ENCODE data around the gene WNT4. TPM values are rescaled to one million over a fixed set of nuclear protein-coding genes. Genes with fewer than 3 reads are reported as not detected.
A peak's percentile ranks its signal among the peaks of the same experiment; 100 is the strongest.

WNT4 gene
- polyA plus RNA-seq, 6 donors from 2014 or later = 0.32 TPM; not detected in 5

DNA sequence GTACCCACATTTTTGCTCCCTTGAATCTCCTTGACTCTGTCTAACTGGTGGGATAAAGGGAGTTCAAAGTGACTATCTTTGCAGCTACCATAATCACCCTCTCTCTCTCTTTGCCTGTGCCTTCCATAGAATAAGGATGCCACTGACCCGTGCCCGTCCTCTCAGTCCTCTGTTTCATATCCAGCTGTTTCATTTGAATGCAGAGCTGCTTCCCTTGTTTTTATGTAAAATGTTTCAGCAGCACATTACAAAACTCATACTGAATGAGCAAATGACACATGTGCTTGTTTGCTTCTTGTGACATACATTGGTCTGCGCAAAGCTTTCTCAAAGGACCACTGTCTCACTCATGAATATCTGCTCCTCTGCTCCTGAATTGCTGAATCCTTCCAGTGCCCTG, 52.0 kb downstream of the WNT4 start:
- no peak for ATAC-seq (ENCODE audit: low read depth in 2 of 2)
- DNase-seq = no peak
- Mint-ChIP-seq H3K36me3 (peaks cover 8 to 25% of the 10 kb centered on the region in 2 donors), H3K9me3 (no peaks in the 10 kb centered on the region), H3K4me1 (peaks cover 62 to 69% (median 67%) of the 10 kb centered on the region in 3 donors), H3K27ac (peak overlapping the region in 3 of 6 donors; percentile 6 to 86 (median 86)), H3K27me3 (no peaks in the 10 kb centered on the region), H3K4me3 (peak overlapping the region in 5 of 8 donors; percentile 3 to 68 (median 25))

DNA sequence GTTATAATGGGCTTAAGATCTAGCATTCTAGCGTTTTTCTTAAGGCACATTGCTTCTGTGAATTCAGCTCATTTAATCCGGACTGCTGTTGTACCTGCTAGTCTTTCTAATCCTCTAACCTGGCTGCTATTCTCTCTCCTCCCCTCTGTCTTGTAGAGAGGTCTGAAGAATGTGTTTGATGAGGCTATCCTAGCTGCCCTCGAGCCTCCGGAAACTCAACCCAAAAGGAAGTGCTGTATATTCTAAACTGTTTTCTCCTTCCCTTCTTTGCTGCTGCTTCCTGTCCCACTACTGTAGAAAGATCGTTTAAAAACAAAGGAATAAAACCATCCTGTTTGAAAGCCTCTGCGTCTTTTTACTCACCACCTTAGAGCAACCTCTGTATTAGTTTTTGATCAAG, 53.1 kb downstream of the WNT4 start:
- H3K4me3 Mint-ChIP-seq = peak overlapping the region; percentile 34 to 84 (median 72)
- H3K27ac Mint-ChIP-seq = peak overlapping the region; percentile 23 to 92 (median 68)
- no peaks in the 10 kb centered on the region for H3K27me3 Mint-ChIP-seq
- H3K9me3 Mint-ChIP-seq = no peaks in the 10 kb centered on the region
- DNase-seq = no peak
- H3K36me3 Mint-ChIP-seq = peaks cover 8 to 24% of the 10 kb centered on the region in 2 donors
- H3K4me1 Mint-ChIP-seq = peaks cover 61 to 76% (median 68%) of the 10 kb centered on the region in 3 donors
- ATAC-seq (ENCODE audit: low read depth in 2 of 2) = no peak

DNA sequence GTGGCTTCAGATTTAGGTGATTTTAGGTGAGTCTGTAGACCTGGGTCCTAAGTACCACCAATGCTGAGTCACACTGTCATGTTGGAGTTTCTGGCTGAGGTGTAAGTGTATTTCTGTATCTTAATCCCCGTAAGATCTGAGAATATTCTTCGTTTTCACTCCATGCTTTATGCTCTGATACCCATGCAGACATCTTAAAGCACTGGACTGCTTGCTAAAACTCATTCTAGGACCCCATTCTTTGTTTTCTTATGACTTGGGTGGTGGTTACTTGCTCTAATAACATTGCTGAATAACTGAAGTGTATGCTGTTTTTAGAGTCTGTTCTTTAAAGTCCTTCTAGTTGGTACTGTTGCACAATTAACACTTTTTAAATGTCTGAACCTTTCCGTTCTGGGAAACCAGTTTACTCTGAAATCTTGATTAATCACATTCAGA, 53.7 kb downstream of the WNT4 start:
- Mint-ChIP-seq H3K4me1 (peaks cover 58 to 83% (median 70%) of the 10 kb centered on the region in 3 donors), H3K27me3 (no peaks in the 10 kb centered on the region), H3K27ac (peak overlapping the region in 4 of 6 donors; percentile 20 to 86 (median 50)), H3K36me3 (peaks cover 8 to 26% of the 10 kb centered on the region in 2 donors), H3K4me3 (peak overlapping the region in 5 of 8 donors; percentile 56 to 81 (median 67)), H3K9me3 (no peaks in the 10 kb centered on the region)
- ATAC-seq (ENCODE audit: low read depth in 2 of 2) (no peak), DNase-seq (no peak)

DNA sequence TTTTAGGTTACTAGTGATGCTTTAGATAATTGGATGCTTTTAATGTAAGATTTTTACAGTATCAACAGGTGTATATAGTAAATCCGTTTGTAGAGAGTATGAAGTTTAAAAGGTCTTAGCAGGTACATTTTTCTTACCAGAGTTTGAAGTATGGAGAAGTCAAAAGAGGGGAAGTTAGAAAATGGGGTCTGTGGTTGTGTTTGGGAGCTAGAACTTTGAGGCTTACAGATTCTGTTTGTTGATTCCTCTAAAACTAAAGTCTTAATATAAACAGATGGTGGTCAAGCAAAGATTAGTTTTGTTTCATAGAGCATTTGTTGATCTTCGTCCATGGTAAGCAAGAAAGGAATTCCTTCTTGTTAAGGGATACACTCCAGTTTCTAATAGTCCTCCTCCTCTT, 54.6 kb downstream of the WNT4 start:
- Mint-ChIP-seq H3K4me1 (peaks cover 60 to 82% (median 74%) of the 10 kb centered on the region in 3 donors), H3K4me3 (peak overlapping the region in 3 of 8 donors; percentile 13 to 67 (median 32)), H3K36me3 (peaks cover 8 to 21% of the 10 kb centered on the region in 2 donors), H3K27ac (peak overlapping the region in 5 of 6 donors; percentile 16 to 86 (median 44)), H3K27me3 (no peaks in the 10 kb centered on the region), H3K9me3 (no peaks in the 10 kb centered on the region)
- no peak for ATAC-seq (ENCODE audit: low read depth in 2 of 2)
- no peak for DNase-seq

DNA sequence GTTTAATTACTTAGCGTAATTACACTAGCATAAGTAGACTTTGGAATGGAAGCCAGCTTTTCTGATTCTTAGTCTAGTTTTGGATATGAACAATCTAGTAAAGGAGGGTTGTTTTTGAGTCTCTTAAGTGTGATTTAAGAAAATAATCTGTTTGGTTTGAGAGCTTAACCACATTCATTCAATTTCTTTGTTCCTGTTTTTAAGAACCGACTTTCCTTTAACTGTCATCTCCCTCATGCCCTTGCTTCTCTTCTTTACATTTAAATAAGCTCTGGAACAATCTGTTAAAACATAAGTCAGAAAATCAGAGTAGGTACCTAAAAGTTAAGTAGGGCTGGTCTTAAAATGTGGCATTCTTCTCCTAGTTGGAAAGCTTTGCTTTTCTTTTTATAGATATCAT, 62.7 kb downstream of the WNT4 start:
- peaks cover 48 to 74% (median 65%) of the 10 kb centered on the region in 3 donors for H3K4me1 Mint-ChIP-seq
- no peaks in the 10 kb centered on the region for H3K27me3 Mint-ChIP-seq
- ATAC-seq (ENCODE audit: low read depth in 2 of 2) = no peak
- H3K9me3 Mint-ChIP-seq = no peaks in the 10 kb centered on the region
- DNase-seq = no peak
- H3K4me3 Mint-ChIP-seq = peak overlapping the region in 3 of 8 donors; percentile 4 to 51 (median 24)
- peak overlapping the region in 1 of 6 donors; percentile 81 for H3K27ac Mint-ChIP-seq
- H3K36me3 Mint-ChIP-seq = peaks cover 30 to 31% of the 10 kb centered on the region in 2 donors

DNA sequence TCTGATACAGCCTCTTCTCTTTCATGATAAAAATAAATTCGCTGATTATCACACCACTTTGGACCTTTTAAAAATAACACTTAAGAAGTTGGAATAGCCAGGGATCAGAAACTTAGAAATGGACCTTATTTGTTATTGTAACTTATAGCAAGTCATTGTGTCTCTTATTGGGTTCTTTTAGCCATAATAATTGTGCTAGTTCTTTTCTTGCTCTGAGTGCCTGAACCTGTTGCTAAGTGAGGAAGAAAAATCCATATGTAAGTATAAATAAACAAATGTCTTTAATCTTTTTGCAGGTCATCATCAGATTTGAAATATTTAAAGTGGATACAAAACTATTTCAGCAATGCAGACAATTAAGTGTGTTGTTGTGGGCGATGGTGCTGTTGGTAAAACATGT, 64.8 kb downstream of the WNT4 start:
- DNase-seq (no peak), ATAC-seq (ENCODE audit: low read depth in 2 of 2) (no peak)
- Mint-ChIP-seq H3K9me3 (no peaks in the 10 kb centered on the region), H3K4me3 (peak overlapping the region in 4 of 8 donors; percentile 2 to 67 (median 47)), H3K36me3 (peaks cover 24 to 31% of the 10 kb centered on the region in 2 donors), H3K4me1 (peaks cover 58 to 80% (median 64%) of the 10 kb centered on the region in 3 donors), H3K27ac (peak overlapping the region in 4 of 6 donors; percentile 3 to 81 (median 48)), H3K27me3 (no peaks in the 10 kb centered on the region)

DNA sequence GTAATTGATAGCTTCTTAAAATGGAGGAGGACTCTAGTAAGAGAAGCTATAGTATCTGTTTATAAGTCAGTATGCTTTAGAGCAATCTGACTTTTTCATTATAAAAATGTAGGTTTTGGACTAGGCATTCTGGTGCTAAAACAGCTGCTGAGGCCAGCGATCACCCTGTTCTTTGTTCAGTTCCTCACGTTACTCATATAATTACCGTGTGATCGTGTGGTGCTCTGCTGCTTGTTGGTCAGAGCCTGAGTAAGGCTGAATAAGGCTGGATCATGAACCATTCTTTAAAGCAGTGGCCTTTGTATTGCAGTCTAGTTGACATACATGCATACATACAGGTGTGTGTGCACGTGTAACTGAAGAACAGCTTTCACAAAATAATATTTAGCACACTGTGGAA, 65.2 kb downstream of the WNT4 start:
- ATAC-seq (ENCODE audit: low read depth in 2 of 2) (no peak), DNase-seq (no peak)
- Mint-ChIP-seq H3K4me1 (peaks cover 58 to 84% (median 64%) of the 10 kb centered on the region in 3 donors), H3K27ac (peak overlapping the region in 3 of 6 donors; percentile 22 to 81 (median 73)), H3K9me3 (no peaks in the 10 kb centered on the region), H3K36me3 (peaks cover 24 to 31% of the 10 kb centered on the region in 2 donors), H3K4me3 (peak overlapping the region in 3 of 8 donors; percentile 39 to 67 (median 55)), H3K27me3 (no peaks in the 10 kb centered on the region)

DNA sequence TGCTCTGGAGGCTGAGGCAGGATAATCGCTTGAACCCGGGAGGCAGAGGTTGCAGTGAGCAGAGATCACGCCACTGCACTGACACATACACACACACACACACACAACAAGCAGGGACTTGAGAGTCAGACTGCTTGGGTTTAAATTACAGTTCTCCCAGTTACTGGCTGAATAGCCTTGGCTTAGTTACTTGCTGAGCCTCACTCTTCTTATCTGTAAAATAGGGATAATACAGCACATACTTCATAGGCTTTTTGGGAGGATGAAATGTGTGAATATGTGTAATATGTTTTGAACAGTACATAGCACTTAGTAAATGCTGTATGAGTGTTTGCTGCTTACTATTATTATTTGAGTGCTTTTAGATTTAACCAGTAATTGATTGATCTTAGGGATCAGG, 66.6 kb downstream of the WNT4 start:
- Mint-ChIP-seq H3K4me3 (peak overlapping the region; percentile 43 to 90 (median 84)), H3K4me1 (peaks cover 53 to 95% (median 72%) of the 10 kb centered on the region in 3 donors), H3K27me3 (no peaks in the 10 kb centered on the region), H3K27ac (peak overlapping the region; percentile 68 to 96 (median 90)), H3K36me3 (peaks cover 20 to 25% of the 10 kb centered on the region in 2 donors), H3K9me3 (peaks cover 0 to under 1% (median 0%) of the 10 kb centered on the region in 7 donors)
- DNase-seq (no peak), ATAC-seq (ENCODE audit: low read depth in 2 of 2) (no peak)

GRCh38 chr1:22075718-22076117, 67.2 kb downstream of the WNT4 start:
- Mint-ChIP-seq H3K27ac (peak overlapping the region; percentile 68 to 96 (median 90)), H3K4me3 (peak overlapping the region; percentile 67 to 90 (median 84)), H3K4me1 (peaks cover 50 to 92% (median 72%) of the 10 kb centered on the region in 3 donors), H3K27me3 (no peaks in the 10 kb centered on the region), H3K9me3 (peaks cover 0 to 4% (median 0%) of the 10 kb centered on the region in 7 donors), H3K36me3 (peaks cover 20 to 24% of the 10 kb centered on the region in 2 donors)
- peak; percentile 67 to 68 for ATAC-seq (ENCODE audit: low read depth in 2 of 2)
- DNase-seq = peak; percentile 37

DNA sequence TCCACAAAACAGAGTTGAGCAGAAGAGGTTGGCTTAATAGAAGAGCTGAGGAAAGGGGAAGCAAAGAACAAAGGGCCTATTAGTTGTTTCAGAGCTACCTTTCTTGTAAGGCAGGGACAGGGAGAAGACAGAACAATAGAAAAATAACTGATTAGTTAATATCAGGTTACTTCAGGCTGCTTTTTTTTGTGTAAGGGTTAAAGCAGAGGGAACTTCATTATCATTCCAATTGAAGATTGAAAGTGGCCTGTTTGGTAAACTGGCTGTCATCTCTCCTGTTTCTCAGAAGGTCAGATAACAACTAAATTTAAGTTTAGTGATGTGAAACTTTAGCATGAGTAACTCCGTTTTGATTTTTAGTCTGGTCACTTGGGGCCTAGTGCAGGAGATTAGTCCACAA, 68.1 kb downstream of the WNT4 start:
- ATAC-seq (ENCODE audit: low read depth in 2 of 2) (peak; percentile 37 to 53), DNase-seq (no peak)
- Mint-ChIP-seq H3K4me1 (peaks cover 51 to 91% (median 75%) of the 10 kb centered on the region in 3 donors), H3K27ac (peak overlapping the region; percentile 2 to 84 (median 79)), H3K36me3 (peaks cover 19 to 22% of the 10 kb centered on the region in 2 donors), H3K27me3 (no peaks in the 10 kb centered on the region), H3K9me3 (peaks cover 0 to 4% (median 0%) of the 10 kb centered on the region in 7 donors), H3K4me3 (peak overlapping the region; percentile 42 to 90 (median 79))

DNA sequence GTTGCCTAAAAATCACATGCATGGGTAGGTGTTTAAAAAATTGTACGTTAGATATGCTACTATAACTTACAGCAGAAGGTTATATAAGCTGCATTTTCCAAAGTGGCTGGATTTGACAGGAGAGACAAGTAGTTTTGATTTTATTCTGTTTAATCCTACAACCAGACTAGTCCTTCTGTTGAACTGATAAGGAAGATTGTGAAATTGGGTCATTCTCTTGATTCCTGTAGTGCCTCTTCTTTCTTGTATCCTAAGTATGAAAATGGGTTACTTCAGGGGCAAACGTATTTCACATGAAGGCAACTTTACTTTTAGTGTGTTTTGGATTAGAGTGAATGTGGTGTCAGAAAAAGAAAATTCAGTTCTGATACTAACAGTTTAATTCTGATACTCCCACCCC, 71.4 kb downstream of the WNT4 start:
- peak overlapping the region in 5 of 6 donors; percentile 10 to 85 (median 35) for H3K27ac Mint-ChIP-seq
- peaks cover 52 to 91% (median 69%) of the 10 kb centered on the region in 3 donors for H3K4me1 Mint-ChIP-seq
- H3K36me3 Mint-ChIP-seq = peaks cover 3 to 22% of the 10 kb centered on the region in 2 donors
- H3K4me3 Mint-ChIP-seq = peak overlapping the region in 2 of 8 donors; percentile 34
- no peaks in the 10 kb centered on the region for H3K27me3 Mint-ChIP-seq
- DNase-seq (no peak), ATAC-seq (ENCODE audit: low read depth in 2 of 2) (no peak)
- H3K9me3 Mint-ChIP-seq = peaks cover 0 to 4% (median 0%) of the 10 kb centered on the region in 7 donors
